Erythroblast (primary cell): ENCODE data around the gene NSD2.

Experiments
- GATA1 ChIP-seq: IDR thresholded peaks from 2 replicates; pipeline ENCODE4 v1.6.1; 2011; ENCODE audit warnings: low read depth, mild to moderate bottlenecking, control low read depth, low read length, moderate library complexity
- POLR2A ChIP-seq: IDR thresholded peaks from 2 replicates; pipeline ENCODE4 v1.6.1; 2011; ENCODE audit warnings: mild to moderate bottlenecking, low read length

GRCh38 chr4:2008921-2009650 is 137.9 kb downstream of the NSD2 start, which contains the start of gene NELFA:
- peak; percentile 83 for TF ChIP-seq POLR2A
- TF ChIP-seq GATA1, result no peak
